Measurements from ENCODE around the gene PABPC1L.

DNA sequence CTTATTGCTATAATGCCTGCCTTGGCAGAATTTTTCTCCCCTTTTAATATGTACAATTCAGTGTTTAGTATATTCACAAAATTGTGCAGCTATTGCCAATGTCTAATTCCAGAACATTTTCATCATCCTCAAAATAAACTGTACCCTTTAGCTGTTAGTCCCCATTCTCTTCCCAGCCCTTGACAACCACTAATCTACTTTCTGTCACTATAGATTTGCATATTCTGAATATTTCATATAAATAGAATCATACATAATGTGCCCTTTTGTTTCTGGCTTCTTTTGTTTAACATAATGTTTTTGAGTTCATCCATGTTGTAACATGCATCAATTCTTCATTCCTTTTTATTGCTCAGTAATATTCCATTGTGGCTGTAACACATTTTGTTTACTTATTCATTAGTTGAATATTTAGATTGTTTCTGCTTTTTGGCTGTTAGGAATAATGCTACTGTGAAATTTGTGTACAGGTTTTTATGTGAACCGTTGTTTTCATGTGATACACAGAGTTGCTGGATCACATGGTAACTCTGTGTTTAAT, 78.8 kb downstream of the PABPC1L start:
- TF ChIP-seq TAF1 (IDR thresholded peaks at IDR 0.05; ENCODE audit: borderline replicate concordance, insufficient read depth, low read length) (no peak), SIN3A (IDR thresholded peaks at IDR 0.05; ENCODE audit: borderline replicate concordance, insufficient read depth, low read length) (no peak)

Data from PFSK-1 (cell line).